ENCODE measurements around the gene GPS2.

GPS2 gene, protein sequence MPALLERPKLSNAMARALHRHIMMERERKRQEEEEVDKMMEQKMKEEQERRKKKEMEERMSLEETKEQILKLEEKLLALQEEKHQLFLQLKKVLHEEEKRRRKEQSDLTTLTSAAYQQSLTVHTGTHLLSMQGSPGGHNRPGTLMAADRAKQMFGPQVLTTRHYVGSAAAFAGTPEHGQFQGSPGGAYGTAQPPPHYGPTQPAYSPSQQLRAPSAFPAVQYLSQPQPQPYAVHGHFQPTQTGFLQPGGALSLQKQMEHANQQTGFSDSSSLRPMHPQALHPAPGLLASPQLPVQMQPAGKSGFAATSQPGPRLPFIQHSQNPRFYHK

DNA sequence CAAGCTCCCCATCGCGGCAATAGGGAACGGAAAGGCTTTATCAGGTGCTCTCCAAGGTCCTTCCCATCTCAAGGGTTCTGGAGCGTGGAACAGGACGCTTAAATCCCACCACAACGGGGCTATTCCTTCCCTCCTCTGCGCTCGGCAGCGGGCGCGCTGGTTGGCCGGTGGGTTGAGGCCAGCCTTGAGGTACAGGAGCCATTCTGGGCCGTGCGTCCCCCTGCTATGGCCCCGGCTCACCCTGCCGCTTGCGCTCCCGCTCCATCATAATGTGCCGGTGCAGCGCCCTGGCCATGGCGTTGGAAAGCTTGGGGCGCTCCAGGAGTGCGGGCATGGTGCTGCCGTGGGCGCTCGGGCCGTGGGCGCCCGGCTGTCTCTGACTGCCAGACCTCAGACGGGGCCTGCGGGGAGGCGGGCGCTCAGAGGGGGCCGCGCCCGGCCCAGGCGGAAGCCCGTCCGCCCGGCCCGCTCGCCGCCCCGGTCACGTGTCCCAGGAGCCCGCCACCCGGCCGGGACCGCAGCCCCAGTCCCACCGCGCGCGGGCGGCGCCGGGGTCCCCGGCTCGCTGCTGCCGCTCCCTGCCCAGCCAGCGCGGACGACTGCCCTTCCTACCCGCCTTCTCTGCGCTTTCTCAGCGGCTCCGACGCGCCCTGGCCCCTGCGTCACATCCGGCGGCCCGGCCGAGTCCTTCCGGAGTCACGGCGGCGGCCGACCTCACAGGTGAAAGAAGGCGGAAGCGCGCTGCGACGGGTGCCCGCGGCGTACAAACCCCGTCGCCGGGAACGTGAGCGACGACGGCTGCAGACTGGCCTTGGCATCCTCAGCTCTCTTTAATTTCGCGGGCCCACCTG lies at the start of gene GPS2:
GPS2 (minus strand) TSS at position 642 of the 851 bp plus-strand sequence; CDS start at position 334, 308 bp downstream.
- peak; percentile 97 for DNase-seq (ENCODE audit: low spot score)

DNA sequence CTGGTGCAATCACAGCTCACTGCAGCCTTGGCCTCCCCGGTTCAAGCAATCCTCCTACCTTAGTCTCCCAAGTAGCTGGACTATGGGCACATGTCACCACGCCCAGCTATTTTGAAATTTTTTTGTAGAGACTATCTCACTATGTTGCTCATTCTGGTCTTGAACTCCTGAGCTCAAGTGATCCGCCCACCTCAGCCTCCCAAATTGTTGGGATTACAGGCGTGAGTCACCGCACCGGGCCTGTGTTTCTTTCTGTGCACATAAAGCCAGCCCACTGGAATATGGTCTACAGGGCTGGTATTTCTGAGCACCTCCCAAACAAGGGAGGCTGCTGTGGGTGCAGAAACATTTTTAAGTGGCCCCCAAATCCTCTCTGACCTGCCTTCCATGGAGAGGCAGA lies 48.2 kb upstream of the GPS2 start:
- no peak for DNase-seq (ENCODE audit: low spot score)

DNA sequence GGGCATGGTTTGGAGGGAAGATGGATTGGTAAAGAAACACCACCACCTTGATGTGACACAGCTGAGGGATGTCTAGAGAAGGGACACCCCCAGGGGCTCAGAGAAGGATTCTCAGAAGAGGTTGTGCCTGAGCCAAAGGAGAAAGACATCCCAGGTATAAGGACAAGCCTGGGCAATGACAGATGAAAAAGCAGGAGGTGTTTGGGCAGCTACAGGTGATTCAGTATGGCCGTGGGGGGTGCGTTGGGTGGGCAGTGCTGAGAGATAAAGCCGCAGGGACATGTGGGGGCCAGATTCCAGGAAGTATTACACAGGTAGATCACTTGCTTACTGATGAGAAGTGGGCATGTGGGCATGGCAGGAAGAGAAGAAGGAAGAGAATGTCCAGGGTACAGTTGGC lies 46.7 kb upstream of the GPS2 start:
- DNase-seq (ENCODE audit: low spot score), result no peak

DNA sequence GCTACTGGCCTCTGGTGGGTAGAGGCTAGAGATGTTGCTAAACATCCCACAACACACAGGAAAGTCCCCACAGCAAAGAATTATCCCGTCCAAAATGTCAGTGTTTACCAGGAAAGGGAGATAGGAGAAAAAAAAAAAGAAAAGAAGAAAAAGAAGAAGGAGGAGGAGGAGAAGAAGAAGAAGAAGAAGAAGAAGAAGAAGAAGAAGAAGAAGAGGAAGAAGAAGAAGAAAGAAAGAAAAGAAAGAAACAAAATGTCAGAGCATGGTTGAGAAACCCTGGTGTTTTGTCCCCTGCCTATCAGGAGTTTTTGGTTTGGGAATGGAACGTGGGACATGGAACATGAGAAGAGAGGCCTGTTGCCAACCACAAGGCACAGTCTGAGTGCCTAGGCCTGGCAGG lies 42.2 kb upstream of the GPS2 start:
- DNase-seq (ENCODE audit: low spot score), result no peak

DNA sequence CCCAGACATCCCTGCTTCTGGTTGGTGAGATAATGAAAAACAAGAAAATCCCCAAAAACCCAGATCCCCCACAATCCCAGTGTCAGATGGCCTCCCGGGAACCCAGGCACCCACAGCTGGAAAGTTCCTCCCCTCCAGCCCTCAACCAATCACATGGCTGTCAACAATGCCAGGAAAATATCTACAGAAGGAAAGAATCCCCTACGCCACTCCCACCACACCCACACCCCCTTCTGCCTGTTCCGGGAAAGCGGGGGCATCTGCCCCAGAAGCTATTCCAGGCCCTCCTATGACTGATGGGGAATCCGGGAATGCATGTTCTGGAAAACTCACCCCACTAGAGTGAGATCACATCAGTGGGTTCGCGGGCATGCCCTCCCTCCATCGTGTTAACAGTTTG lies 41.6 kb upstream of the GPS2 start:
- no peak for DNase-seq (ENCODE audit: low spot score)

DNA sequence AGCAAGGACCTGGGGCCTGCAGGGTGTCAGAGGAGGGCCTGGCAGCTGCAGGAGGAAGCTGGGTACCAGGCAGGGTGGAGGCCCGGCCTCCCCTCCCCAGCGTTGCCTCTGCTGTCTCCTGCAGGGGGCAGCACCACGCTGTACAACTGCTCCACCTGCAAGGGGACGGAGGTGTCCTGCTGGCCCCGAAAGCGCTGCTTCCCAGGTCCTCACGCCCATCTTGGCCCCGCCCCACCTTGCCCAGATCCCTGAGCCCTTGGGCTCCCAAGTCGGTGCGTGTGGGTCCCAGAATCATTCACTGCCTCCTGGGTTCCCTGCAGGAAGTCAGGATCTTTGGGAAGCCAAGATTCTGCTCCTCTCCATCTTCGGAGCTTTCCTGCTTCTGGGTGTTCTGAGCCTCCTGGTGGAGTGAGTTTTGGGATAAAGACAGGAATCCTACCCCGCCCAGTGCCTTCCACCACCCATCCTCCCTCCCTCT lies 41.0 kb upstream of the GPS2 start:
- no peak for DNase-seq (ENCODE audit: low spot score)

DNA sequence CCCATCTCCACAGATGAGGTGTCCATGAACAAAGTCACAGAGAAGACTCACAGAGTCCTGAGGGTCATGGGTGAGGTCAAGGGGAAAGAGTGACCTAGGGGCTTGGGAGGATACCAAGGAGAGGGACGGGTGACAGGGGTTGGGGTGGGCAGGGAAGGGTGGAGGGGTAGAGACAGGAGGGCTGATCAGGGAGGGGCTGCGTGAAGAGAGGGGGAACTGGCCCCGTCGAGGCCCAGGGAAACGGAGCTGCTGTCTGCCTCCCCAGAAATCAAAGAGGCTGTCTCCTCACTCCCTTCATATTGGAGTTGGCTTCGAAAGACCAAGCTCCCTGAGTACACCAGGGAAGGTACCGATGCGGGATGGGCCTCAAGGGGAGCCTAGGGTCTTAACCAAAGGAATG lies 40.4 kb upstream of the GPS2 start:
- no peak for DNase-seq (ENCODE audit: low spot score)

DNA sequence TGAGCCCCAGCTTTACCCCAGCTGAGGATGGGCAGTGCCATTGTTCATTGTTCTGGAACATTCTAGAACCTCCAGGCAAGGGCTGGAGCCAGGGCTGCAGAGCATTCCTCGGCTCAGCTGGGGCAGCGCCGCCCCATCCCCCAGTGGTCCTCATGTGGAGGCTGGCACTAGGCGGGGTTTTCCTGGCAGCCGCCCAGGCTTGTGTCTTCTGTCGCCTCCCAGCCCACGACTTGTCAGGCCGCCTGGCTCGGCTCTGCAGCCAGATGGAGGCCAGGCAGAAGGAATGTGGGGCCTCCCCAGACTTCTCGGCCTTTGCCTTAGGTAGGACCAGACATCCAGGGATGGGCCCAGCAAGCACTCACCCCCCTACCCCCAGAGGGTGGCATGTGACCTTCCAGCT lies 39.9 kb upstream of the GPS2 start, which contains the start of gene TMEM95:
TMEM95 (plus strand) TSS at position 104 of the 400 bp plus-strand sequence; CDS start at position 153, 49 bp downstream.
- DNase-seq (ENCODE audit: low spot score), result no peak

DNA sequence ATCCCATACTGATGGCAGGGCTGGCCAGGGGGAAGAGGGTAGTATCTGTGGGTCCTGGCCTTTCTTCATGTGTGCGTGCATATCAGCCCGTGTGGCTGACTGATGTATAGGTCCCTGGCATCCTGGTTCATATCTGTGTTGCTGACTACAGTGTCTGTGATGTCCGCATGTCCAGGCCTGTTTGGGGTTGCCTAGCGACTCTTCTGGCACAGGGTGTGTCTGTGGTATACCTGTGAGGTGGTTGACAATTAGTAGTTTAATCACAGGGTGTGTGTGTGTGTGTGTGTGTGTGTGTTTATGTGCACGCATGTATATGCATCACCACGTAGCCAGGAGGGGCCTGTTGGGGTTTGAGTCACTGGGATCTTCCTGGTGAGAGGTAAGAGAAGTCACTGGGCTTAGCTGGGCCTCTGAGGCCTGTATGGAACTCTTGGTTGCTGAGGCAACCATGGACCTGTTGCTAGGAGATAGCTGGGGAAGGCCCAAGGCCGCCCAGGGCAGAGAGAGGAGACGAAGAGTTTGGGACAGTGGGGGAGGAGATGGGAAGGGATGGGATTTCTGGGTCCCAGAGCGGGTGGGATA lies 39.2 kb upstream of the GPS2 start:
- no peak for DNase-seq (ENCODE audit: low spot score)

DNA sequence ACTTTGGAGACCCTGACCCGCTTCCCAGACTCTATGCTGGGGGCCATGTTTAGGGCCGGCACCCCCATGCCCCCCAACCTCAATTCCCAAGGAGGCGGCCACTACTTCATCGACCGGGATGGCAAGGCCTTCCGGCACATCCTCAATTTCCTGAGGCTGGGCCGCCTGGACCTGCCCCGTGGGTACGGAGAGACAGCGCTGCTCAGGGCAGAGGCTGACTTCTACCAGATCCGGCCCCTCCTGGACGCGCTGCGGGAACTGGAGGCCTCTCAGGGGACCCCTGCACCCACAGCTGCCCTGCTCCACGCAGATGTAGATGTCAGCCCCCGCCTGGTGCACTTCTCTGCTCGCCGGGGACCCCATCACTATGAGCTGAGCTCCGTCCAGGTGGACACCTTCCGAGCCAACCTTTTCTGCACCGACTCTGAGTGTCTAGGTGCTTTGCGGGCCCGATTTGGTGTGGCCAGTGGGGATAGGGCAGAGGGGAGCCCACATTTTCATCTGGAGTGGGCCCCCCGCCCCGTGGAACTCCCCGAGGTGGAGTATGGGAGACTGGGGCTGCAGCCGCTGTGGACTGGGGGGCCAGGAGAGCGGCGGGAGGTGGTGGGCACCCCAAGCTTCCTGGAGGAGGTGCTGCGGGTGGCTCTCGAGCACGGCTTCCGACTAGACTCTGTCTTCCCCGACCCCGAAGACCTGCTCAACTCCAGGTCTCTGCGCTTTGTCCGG lies 37.9 kb upstream of the GPS2 start:
- no peak for DNase-seq (ENCODE audit: low spot score)

DNA sequence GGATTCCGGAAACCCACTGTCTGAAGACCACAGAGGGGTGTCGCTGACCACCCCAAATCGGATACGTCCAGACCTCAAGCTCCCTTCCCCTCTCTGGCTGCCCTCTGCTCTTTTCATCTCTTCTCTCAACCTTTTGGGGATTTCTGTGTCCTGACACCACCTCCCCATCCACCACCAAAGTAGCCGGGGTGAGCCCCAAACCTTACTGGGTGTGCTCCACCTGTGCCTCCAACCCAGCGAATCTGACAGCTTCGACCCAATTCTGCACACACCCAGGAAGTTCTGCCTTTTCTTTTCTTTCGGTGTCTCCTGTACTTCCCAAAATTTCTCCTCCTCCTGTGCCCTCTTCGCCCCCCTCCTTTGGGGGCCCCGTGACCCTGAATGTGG lies 37.3 kb upstream of the GPS2 start:
- no peak for DNase-seq (ENCODE audit: low spot score)

DNA sequence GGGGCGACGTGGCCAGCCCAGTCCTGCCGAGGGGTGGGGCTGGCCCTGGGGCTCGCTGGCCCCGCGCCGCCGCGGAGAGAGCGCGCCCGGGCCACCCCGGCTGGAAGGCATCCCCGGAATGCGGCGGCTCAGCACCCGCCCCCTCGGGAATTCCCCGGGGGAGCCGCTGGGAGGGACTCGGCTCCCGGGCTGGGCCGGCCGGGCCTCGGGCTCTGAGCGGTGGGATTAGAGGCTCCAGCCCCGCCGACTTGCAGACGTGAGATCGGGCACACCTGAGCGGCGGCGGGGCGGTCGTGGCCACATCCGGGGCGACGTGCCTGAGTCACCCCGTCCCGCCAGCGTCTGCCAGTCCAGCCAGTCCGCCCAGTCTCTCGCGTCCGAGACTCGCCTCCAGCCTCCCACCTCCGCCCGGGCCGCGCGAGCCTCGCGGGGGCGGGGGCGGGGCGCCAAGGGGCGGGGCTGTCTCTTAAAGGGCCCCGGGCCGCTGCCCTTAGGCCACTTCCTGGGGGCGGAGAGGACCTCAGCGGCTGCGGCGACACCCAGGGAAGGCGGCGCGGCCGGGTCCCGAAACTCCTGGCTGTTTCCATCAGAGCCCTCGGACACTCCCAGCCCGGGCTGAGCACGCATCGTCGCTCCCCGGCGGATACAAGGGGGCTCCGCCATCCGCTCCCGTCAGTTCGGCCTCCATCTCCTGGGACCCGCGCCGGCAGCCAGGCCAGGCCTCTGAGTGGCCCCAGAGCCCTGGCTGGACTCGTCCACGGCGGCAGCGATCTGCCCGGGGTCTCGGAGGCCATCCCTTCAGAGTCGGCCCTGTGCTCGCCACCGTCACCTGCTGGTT lies 36.7 kb upstream of the GPS2 start, which contains the start of gene KCTD11:
KCTD11 (plus strand) TSS at position 498 of the 838 bp plus-strand sequence.
- peak; percentile 91 for DNase-seq (ENCODE audit: low spot score)

DNA sequence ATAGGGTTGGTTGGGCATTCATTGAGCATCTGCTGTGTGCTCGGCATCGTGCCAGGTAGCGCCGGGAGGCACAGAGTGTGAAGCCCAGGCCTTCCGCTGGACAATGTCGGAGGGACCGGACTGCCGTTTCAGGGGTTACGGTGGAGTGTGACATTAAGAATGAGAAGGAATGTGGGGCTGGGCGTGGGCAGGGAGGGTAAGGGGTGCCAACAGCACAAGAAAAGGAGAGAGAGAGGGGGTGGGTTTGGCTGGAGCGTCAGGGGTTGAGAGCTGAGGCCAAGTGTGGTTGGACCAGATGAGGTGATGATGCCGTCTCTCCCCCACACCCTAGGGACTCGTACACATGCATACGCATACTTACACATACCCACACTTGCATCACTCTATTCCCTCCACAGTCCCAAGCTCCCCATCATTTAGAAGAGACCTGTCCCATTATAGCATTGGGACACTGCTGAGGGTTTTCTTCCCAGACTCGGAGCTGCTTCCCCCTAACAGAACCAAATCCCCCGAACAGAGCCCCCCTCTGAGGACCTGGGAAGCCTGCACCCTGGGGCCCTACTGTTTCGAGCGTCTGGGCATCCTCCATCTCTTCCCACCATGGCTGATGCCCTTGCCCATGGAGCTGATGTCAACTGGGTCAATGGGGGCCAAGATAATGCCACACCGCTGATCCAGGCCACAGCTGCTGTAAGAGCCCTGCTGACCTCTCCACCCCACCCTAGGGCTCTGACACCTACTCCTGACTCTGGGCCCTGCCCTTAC lies 33.5 kb upstream of the GPS2 start:
- no peak for DNase-seq (ENCODE audit: low spot score)

DNA sequence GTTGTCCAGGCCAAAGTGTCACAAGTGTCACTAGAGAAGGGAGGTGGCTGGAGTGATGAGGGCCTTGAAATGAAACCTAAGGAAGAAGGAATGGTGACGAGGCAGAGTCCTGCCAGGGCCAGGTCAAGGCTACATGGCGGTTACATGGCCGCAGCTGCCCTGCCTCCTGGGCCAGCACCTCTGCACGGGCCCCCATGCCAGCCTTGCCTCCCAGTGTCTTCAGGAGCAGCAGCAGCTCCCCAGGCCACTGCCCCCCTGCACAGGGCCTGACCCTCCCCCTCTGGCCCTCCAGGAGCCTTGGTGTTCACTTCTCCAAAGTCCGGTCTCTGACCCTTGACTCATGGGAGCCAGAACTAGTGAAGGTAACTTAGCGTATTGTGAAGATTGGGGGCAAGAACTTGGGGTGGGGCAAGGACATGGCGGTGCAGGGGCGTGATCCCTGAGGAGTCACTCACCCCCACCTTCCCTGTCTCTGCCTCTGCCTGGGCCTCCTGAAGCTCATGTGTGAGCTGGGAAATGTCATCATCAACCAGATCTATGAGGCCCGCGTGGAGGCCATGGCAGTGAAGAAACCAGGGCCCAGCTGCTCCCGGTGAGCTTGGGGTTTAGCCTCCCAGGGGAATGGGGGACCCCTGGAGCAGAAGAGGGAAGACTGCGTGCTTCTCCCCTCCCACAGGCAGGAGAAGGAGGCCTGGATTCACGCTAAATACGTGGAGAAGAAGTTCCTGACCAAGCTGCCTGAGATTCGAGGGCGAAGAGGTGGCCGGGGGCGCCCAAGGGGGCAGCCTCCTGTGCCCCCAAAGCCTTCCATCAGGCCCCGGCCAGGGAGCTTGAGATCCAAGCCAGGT lies 32.7 kb upstream of the GPS2 start:
- no peak for DNase-seq (ENCODE audit: low spot score)

DNA sequence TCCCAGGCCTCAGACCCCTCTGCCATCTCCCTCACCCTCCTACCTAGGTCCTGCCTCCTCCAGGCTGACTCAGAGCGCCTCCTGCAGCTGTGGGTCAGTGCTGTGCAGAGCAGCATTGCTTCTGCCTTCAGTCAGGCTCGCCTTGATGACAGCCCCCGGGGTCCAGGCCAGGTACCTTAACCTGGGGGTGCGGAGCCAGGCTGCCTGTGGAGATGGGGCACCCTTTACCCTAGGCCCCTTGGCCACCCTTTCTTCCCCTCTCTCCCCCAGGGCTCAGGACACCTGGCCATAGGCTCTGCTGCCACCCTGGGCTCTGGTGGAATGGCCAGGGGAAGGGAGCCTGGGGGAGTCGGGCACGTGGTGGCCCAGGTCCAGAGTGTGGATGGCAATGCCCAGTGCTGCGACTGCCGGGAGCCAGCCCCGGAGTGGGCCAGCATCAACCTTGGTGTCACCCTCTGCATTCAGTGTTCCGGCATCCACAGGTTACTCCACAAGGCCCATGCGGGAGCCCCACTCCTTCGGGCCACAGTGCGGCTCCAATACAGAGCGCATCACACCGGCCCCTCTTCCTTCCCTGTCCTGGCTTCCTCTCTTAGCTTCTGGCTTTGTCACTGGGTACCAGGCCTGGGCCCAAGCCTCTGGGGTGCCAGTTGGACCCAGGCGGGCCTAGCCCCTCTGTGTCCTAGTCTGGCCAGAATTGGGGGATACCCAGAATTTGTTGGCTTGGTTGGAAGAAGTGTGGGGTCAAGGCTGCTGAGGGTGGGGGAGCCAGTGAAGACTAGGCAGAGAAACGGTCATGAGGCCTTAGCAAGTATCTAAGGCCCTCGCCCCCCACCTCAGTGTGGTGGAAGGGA lies 31.8 kb upstream of the GPS2 start:
- DNase-seq (ENCODE audit: low spot score), result no peak

DNA sequence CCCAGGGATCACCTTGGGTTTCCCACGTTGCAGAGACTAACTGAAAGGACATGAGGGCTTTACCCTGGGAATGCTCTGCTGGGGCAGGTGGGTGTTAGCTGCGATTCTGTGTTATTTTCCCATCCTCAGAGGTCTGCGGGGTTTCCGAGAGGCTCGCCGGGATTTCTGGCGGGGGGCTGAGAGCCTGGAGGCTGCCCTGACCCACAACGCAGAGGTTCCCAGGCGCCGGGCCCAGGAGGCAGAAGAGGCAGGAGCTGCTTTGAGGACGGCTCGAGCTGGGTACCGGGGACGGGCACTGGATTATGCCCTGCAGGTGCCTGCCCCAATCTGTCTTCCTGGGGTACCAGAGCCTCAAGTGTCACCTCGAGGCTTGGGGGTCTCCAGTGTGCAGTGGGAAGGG lies 28.1 kb upstream of the GPS2 start:
- no peak for DNase-seq (ENCODE audit: low spot score)

DNA sequence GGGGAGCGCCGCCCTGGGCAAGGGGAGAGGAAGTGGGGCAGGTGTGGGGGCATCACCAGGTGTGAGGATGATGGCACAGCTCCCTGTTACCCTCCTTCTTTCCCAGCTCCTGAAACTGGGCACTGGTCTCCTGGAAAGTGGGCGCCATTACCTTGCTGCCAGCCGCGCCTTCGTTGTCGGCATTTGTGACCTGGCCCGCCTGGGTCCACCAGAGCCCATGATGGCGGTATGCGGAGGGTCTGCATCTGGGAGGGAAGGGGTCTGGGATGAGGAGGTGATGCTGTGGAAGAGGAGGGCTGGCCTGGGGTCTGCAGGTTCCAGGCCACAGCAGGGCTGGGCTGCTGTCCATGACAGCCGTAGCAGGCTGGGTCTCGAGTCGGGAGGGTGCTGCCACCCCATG lies 26.7 kb upstream of the GPS2 start:
- DNase-seq (ENCODE audit: low spot score), result no peak

DNA sequence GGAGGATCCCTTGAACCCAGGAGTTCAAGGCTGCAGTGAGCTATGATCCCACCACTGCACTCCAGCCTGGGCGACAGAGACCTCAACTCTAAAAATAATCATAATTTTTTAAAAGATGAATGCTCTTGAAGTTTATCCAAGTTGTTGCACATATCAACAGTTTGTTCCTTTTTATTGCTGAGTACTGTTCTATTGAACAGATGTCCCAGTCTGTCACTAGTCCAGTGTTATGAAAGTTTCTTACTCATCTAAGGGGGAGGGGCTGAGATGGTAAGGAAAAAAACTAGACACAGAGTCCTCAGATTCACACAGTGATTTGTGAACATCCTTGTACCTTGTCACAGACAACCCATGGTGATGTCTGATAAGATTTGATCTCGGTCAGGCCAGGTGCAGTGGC lies 25.0 kb upstream of the GPS2 start:
- DNase-seq (ENCODE audit: low spot score), result no peak

Measured in left forelimb (tissue), 1 donor.